Skeletal muscle tissue (tissue), 4 donors: ENCODE data around the gene AARSD1. TPM values are rescaled to one million over a fixed set of nuclear protein-coding genes. Genes with fewer than 3 reads are reported as not detected.
"Not testable (repeated sequence)": the region's sequence is repeated elsewhere in the genome, so short reads cannot be mapped to it uniquely, and the experiment has no call there.

Experiments used
- H3K27ac ChIP-seq: one replicate; pipeline ENCODE4 v1.7.0; 2013; ENCODE audit warnings: mild to moderate bottlenecking, low read depth, low read length, inconsistent platforms
- H3K27me3 ChIP-seq, 3 donors: one replicate each; pipeline ENCODE4 v1.7.0; 2013; ENCODE audit warnings: low read length in 3 of 3; ENCODE audit not compliant: control insufficient read depth in 3 of 3, insufficient read depth in 3 of 3
- H3K36me3 ChIP-seq, 3 donors: one replicate each; pipeline ENCODE4 v1.7.0; 2013; ENCODE audit warnings: low read length in 3 of 3; ENCODE audit not compliant: control insufficient read depth in 3 of 3, insufficient read depth in 3 of 3
- H3K4me1 ChIP-seq, 3 donors: one replicate each; pipeline ENCODE4 v1.7.0; 2013; ENCODE audit warnings: low read length in 3 of 3, mild to moderate bottlenecking in 3 of 3; ENCODE audit not compliant: control insufficient read depth in 3 of 3, insufficient read depth in 3 of 3
- H3K4me3 ChIP-seq, 3 donors: one replicate each; pipeline ENCODE4 v1.7.0; 2013; ENCODE audit warnings: low read length in 3 of 3
- H3K9ac ChIP-seq, 3 donors: one replicate each; pipeline ENCODE4 v1.7.0; 2013; ENCODE audit warnings: low read length in 3 of 3, mild to moderate bottlenecking in 3 of 3, moderate library complexity in 2 of 3, low read depth in 1 of 3
- H3K9me3 ChIP-seq, 3 donors: one replicate each; pipeline ENCODE4 v1.7.0; 2013; ENCODE audit warnings: low read length in 3 of 3; ENCODE audit not compliant: control insufficient read depth in 3 of 3
- total RNA-seq: library from RNA; depleted of rRNA; stranded (reverse); fragments of >200 nt; gene quantifications from one replicate; pipeline ENCODE4 v1.2.3, GENCODE V29; 2014
- donor health status: Osteomylitis.

AARSD1 gene
- total RNA-seq, 1 donor from 2014 or later, result 31.8 TPM

- Histone ChIP-seq H3K4me3 (no peak overlapping the region), H3K27ac (peak overlapping the region; percentile 11), H3K27me3 (no peaks in the 10 kb centered on the region)
These were observed 42.0 kb downstream of the AARSD1 start for GRCh38 chr17:42922294-42922693.

GRCh38 chr17:42920922-42921321 is 43.3 kb downstream of the AARSD1 start:
- Histone ChIP-seq H3K4me3 (no peak overlapping the region), H3K9ac (no peak overlapping the region), H3K4me1 (peaks cover 0 to 13% (median 2%) of the 10 kb centered on the region in 3 donors), H3K27ac (no peak overlapping the region), H3K9me3 (no peaks in the 10 kb centered on the region), H3K36me3 (no peaks in the 10 kb centered on the region), H3K27me3 (no peaks in the 10 kb centered on the region)

More at GRCh38 chr17:42922294-42922693, 42.0 kb downstream of the AARSD1 start:
- H3K36me3 ChIP-seq, result no peaks in the 10 kb centered on the region
- H3K9me3 ChIP-seq, result no peaks in the 10 kb centered on the region
- no peak overlapping the region for H3K9ac ChIP-seq
- H3K4me1 ChIP-seq, result peaks cover 0 to 13% (median 2%) of the 10 kb centered on the region in 3 donors

DNA sequence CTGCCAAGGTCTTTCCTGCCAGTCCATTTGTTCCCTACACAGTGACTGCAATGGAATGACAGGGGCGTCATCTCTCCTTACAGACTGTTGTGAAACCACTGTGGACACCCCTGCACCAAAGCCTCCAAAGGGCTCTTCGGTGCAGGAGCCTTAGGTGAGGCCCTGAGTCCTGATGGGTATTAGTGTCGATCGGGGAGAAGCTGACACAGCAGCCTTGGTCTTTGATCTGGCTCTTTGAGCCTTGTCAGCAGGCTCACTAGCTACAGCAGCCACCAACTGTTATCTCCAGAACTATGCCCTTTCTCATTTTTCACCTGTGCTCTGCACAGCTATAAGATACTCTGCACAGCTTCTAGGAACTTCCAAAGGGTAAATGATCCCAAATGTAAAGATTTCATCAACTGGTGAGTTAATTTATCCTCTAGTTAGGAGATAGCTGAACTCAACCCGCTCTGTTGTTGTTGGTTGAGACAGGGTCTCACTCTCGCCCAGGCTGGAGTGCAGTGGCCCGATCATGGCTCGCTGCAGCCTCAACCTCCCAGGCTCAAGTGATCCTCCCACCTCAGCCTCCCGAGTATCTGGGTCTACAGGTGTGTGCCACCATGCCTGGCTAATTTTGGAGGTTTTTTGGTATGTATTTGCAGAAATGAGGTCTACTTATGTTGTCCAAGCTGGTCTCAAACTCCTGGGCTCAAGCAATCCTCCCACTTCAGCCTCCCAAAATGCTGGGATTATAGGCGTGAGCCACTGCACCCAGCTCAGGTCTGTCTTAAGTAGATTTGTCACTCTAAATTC is 44.0 kb downstream of the AARSD1 start:
- no peaks in the 10 kb centered on the region for H3K36me3 ChIP-seq
- no peak overlapping the region for H3K9ac ChIP-seq
- H3K27ac ChIP-seq, result no peak overlapping the region
- H3K27me3 ChIP-seq, result no peaks in the 10 kb centered on the region
- H3K9me3 ChIP-seq, result no peaks in the 10 kb centered on the region
- H3K4me3 ChIP-seq, result no peak overlapping the region
- peaks cover 0 to 13% (median 2%) of the 10 kb centered on the region in 3 donors for H3K4me1 ChIP-seq

DNA sequence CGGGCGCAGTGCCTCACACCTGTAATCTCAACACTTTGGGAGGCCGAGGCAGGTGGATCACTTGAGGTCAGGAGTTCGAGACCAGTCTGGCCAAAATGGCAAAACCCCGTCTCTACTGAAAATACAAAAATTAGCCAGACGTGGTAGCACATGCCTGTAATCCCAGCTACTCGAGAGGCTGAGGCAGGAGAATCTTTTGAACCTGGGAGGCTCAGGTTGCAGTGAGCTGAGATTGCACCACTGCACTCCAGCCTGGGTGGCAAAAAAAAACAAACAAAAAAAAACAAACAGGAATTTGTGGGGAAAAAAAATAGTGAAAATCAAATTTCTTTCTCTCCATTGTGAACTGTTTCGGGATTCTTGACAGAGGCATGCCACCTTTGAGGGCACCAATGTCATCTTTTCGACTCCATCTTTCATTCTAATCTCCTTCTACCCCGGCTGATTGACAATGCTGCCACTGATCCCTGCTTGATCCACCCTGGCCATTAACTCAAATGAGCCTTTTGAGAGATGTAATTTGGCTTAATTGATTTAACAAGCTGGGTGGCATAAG is 44.7 kb downstream of the AARSD1 start:
- not testable (repeated sequence) for H3K4me3 ChIP-seq, H3K9ac ChIP-seq, H3K9me3 ChIP-seq, H3K27me3 ChIP-seq, H3K36me3 ChIP-seq, H3K27ac ChIP-seq
- peaks cover 0 to 13% (median 2%) of the 10 kb centered on the region in 3 donors for H3K4me1 ChIP-seq

DNA sequence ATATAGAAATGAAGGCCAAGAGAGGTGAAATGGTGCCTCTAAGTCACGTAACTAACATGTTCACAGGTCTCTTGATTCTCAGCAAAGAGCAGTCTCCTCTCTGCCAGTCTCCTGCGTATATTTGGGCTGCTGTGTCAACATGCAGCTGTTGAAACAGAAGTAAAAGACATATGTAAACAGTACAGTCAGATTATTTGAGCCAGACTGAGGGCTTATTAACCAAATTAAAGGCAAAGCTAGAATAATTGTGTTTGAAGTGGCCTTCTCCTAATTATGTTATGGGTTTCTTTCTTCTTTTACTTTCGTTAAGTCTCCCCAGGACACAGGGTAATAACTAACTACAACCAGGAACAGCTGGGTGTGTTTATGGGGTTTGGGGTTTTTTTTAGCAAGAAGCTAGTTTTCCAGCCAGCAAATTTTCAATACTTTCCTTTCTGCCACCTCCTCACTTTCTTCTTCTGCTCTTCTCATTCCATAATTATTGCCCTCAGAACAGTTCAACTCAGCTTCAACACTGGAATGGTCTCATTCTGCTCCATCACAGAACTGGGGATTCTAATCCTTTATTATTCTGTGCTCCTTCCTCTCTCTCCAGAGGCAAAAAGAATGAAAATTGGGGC is 45.2 kb downstream of the AARSD1 start:
- Histone ChIP-seq H3K9me3 (no peaks in the 10 kb centered on the region), H3K4me1 (peaks cover 0 to 13% (median 2%) of the 10 kb centered on the region in 3 donors), H3K9ac (peak overlapping the region in 1 of 3 donors; percentile 25), H3K36me3 (no peaks in the 10 kb centered on the region), H3K4me3 (no peak overlapping the region), H3K27ac (no peak overlapping the region), H3K27me3 (no peaks in the 10 kb centered on the region)

GRCh38 chr17:42917236-42917603 is 47.0 kb downstream of the AARSD1 start:
- peaks cover 0 to 4% (median 2%) of the 10 kb centered on the region in 3 donors for H3K4me1 ChIP-seq
- no peak overlapping the region for H3K9ac ChIP-seq
- no peak overlapping the region for H3K27ac ChIP-seq
- no peaks in the 10 kb centered on the region for H3K9me3 ChIP-seq
- H3K4me3 ChIP-seq, result no peak overlapping the region
- no peaks in the 10 kb centered on the region for H3K27me3 ChIP-seq
- H3K36me3 ChIP-seq, result no peaks in the 10 kb centered on the region

- H3K9ac ChIP-seq, H3K36me3 ChIP-seq, H3K4me1 ChIP-seq: not testable (repeated sequence)
These were observed 47.6 kb downstream of the AARSD1 start for GRCh38 chr17:42916388-42917235.

DNA sequence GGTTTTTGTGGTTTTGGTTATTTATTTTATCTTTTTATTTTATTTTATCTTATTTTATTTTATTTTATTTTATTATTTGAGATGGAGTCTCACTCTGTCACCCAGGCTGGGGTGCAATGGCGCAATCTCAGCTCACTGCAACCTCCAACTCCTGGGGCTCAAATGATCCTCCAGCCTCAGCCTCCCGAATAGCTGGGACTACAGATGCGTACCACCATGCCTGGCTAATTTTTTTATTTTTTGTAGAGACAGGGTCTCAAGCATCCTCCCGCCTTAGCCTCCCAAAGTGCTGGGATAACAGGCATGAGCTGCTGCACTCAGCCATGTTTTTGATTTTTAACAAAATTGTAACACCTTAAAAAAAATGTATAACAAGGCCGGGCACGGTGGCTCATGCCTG is 49.0 kb downstream of the AARSD1 start:
- H3K9me3 ChIP-seq, H3K36me3 ChIP-seq, H3K9ac ChIP-seq, H3K4me1 ChIP-seq, H3K4me3 ChIP-seq, H3K27ac ChIP-seq, H3K27me3 ChIP-seq: not testable (repeated sequence)

More at GRCh38 chr17:42916388-42917235, 47.6 kb downstream of the AARSD1 start:
- not testable (repeated sequence) for H3K9me3 ChIP-seq, H3K4me3 ChIP-seq, H3K27ac ChIP-seq, H3K27me3 ChIP-seq

DNA sequence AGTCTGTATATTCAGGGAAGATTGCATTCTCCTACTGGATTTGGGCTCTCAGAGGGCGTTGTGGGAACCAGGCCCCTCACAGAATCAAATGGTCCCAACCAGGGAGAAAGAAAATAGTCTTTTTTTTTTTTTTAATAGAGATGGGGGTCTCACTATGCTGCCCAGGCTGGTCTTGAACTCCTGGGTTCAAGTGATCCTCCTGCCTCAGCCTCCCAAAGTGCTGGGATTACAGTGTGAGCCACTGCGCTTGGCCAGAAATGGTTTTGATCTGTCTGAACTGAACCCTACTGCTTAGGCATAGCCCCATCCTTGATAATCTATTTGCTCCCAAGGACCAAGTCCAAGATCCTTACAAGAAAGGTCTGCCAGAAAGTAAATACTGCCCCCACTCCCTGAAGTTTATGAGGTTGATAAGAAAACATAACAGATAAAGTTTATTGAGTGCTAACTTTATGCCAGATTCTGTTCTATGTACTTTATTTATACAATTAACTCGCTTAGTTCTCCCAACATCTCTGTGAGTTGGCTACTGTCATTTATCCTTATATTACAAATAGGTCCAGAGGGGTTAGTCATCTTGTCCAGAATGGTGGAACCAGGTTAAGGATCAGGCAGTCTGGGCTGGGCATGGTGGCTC is 50.2 kb downstream of the AARSD1 start:
- H3K4me1 ChIP-seq, result peaks cover 0 to 3% (median 0%) of the 10 kb centered on the region in 3 donors
- H3K9me3 ChIP-seq, result no peaks in the 10 kb centered on the region
- peaks cover 0 to 7% (median 4%) of the 10 kb centered on the region in 3 donors for H3K27me3 ChIP-seq
- no peak overlapping the region for H3K9ac ChIP-seq
- H3K27ac ChIP-seq, result no peak overlapping the region
- no peak overlapping the region for H3K4me3 ChIP-seq
- H3K36me3 ChIP-seq, result no peaks in the 10 kb centered on the region
